Hindlimb muscle (tissue), 1 donor: ENCODE measurements around the gene MARK3. TPM values are rescaled to one million over a fixed set of nuclear protein-coding genes. Genes with fewer than 3 reads are reported as not detected.
"Not testable (repeated sequence)": the region's sequence is repeated elsewhere in the genome, so short reads cannot be mapped to it uniquely, and the experiment has no call there.

ENCODE experiments used
- DNase-seq: peaks from one replicate; pipeline ENCODE4 v3.0.0-alpha.2; 2013
- polyA plus RNA-seq: library from polyadenylated mRNA; unstranded; fragments of 120-200 nt; gene quantifications from one replicate; pipeline ENCODE4 v1.2.1, GENCODE V29; 2013; ENCODE audit not compliant: insufficient read length

The MARK3 gene
- polyA plus RNA-seq, 1 donor: 60.4 TPM

DNA sequence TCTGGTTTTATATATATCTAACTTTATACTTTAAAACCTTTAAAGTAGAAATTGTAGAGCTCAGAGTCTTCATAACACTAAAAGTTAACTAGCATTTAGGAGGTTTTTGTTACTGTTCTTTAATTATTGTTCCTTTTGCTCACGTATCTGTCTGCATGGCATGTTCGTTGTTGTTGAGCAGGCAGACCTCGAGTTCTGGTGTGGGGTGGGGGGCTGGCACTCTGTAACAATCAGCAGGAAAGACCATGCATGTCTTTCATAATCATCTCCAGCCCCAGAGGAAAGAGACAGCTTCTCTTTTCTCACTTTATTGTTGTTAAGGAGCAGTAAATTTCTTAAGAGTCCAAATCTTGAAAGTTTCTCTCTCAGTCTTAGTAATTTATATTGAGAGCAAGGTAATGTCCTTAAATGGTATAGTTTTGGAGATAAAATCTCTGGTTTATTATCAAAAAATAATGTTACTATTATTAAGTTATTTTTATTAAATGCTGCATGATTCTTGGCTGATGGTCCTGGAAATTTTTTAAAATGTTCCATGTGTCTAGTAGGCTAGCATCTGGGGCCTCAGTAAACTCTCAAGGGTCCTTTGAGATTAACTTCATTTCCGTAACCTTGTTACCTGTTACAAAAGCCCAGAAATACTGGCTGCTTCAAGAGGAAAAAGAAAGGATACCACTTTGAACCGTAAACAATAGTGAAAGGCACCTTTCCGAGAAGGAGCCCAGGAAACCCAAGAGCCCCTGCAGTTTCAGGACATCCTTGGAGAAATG, 107.1 kb downstream of the MARK3 start:
- no peak for DNase-seq

DNA sequence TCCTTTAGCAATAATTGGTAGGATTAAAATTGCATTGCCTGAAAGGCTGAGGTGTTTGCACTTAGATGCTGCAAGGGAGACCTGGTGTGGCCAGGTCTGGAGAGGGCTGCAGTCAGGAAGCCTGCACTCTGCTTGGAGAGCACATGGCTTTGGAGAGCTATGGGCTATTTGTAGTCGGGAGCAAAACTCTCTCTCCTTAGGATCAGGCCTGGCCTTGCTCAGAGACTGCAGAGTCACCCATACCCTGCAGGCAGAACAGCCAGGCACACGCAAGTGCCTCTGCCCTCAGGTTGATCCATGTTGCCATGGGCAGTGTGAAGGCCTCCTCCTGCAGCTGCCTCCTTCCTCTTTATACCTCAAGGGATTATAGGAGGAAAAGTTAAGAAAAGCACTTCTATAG, 110.6 kb downstream of the MARK3 start:
- no peak for DNase-seq

DNA sequence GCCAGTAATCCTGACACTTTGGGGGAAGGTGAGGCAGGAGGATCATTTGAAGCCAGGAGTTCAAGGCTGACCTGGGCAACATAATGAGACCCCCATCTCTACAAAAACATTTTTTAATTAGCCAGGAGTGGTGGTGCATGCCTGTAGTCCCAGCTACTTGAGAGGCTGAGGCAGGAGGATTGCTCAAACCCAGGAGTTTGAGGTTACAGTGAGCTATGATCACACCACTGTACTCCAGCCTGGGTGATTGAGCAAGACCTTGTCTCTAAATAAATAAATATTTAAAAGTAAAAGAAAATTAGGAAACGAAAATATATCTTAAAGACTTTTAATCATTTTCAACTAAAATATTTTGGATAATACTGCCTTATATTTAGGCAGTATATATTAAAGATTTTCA, 111.6 kb downstream of the MARK3 start:
- no peak for DNase-seq

DNA sequence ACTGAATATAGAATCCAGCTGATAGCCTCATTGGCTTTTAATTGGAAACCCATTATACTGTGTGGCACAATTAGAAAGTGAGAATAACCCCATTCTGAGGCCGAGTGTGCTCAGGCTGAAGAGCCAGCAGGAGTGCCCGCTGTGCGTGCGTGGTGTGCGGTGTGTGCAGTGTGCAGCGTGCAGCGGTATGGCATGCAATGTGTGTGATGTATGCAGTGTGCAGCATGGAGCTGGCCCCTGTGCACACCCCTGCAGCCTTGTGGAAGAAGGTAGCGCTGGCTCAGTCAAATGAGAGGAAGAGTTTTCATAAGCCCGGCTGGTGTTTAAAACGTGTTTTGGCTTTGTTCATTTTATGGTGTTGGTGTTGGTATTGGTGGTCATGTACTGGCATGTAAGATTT, 114.5 kb downstream of the MARK3 start:
- DNase-seq: no peak

DNA sequence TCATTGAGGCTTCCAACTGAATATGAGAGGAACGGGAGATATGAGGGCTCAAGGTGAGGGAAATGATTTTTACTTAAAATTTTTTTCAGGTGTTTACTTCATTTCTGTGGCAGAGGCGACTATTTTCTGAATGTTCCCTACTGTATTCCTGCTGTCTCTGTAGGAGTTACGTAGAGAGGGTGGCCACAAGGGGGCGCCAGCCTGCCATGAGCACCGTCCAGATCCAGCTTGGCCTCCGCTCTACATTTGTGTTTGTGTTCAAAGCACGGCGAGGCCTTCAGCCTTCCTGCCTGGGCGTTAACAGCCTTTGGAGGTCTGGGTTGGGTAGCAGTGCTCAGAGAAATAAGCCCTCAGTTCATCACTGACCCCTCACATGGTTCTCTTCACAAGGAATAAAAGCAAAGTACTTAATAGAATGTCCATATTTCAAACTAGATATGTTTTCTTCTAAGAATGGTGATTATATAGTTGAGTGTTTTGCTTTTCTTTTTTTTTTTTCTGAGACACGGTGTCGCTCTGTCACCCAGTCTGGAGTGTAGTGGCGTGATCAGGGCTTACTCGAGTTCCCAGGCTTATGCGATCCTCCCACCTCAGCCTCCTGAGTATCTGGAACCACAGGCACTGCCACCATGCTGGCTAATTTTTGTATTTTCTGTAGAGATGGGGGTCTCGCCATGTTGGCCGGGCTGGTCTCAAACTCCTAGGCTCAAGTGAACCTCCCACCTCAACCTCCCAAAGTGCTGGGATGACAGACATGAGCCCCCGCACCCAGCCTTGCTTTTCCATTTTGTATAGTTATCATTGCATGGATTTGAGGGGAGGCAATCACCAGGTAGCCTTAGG, 115.2 kb downstream of the MARK3 start:
- DNase-seq: peak; percentile 79

DNA sequence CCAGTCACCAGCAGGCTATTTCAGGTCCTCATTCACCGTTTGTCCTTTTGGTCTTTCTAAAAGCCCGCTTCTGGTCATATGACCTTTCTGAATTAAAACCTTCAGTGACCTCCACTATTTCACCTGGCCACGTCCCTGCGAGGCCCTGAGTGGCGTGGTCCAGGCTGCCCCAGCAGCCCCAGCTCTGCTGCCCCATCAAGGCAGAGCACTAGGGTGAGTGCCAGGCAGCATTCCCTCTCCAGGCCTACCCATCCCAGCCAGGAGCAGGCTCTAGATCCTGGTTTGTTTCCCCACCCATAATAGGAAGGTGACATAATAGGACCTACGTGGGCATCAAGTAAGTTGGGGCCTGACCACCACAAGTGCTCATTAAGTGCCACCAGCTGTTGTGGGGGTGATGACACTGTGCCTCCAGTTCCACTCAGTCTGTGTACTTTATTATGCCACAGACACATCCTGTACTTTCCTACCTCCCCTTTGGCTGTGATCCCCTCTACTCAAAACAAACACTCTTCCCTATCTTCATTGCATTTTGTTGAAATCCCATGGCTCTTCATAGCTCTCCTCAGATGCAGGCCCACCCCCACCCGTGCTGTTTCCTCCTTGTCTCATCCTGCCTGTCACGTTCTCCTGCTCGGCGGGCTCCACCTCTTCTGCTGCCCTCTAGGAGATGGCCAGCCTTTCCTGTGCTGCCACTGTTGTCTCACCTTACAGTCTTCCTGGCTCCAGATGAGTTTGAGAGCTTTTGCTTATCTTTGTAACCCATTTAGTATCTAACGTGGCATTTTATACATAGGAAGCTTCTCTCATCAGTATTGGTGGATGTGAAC, 116.0 kb downstream of the MARK3 start:
- no peak for DNase-seq

DNA sequence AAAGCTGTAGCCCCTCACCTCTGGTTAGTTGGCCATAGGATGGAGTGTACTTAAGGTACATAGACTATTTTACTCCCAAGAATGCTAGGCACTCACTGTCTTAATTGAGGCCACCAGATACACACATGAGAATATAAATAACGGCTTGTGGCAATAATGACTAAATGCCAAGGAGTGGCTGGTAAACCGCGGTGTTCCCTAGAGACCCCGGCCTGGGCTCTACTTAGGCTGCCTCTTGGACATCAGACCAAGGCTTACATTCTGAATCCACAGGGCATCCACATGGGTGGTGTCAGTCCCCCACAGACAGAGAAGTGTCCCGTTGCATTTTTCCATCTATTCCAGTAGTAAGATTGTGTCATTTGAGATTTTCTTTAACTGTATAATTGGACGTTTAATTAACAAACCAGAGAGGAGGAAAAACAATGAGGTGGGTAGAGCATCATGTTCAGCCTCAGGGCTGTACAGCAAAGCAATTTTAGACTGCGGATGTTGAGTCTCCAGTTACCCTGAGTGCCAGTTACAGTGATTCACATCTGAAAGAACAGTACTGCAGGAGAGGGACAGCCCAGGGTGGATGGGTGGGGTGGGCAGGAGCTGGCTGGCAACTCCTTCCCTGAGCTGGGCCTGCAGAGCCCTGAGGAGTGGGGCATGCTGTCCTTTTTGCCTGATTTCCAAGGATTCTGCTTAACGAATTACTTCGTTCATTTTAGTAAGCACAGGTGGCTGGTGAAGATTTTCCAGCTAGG, 116.9 kb downstream of the MARK3 start:
- no peak for DNase-seq

DNA sequence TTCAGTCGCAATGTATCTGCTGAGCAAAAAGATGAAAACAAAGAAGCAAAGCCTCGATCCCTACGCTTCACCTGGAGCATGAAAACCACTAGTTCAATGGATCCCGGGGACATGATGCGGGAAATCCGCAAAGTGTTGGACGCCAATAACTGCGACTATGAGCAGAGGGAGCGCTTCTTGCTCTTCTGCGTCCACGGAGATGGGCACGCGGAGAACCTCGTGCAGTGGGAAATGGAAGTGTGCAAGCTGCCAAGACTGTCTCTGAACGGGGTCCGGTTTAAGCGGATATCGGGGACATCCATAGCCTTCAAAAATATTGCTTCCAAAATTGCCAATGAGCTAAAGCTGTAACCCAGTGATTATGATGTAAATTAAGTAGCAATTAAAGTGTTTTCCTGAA, 117.7 kb downstream of the MARK3 start:
- no peak for DNase-seq

DNA sequence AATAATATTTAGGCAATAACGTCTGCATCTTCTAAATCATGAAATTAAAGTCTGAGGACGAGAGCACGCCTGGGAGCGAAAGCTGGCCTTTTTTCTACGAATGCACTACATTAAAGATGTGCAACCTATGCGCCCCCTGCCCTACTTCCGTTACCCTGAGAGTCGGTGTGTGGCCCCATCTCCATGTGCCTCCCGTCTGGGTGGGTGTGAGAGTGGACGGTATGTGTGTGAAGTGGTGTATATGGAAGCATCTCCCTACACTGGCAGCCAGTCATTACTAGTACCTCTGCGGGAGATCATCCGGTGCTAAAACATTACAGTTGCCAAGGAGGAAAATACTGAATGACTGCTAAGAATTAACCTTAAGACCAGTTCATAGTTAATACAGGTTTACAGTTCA, 118.1 kb downstream of the MARK3 start:
- DNase-seq: no peak

DNA sequence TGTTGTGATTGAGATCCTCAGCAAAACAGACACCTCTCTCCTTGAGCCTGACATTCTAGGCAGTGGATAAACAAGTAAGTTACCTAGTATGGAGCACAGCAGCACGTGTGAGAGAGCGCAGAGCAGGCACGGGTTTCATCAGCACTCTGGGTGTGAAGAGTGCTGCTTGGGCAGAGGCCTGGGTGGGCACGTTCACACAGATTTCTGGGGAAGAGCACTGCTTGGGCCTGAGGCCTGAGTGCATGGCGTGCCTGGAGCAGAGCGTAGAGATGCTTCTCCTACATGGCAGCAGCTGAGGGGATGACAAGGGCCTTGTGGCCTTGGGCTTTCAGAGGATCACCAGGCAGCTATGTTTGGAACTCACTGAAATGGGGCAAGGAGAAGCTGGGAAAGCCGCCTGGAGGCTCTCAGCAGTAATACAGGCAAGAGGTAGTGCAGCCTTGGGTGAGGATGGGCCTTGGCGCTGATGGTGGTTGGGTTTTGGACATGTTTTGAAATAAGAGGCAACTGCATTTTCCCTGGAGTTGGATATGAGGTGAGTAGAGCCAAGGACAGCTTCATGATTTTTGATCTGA, 119.9 kb downstream of the MARK3 start:
- DNase-seq: no peak

DNA sequence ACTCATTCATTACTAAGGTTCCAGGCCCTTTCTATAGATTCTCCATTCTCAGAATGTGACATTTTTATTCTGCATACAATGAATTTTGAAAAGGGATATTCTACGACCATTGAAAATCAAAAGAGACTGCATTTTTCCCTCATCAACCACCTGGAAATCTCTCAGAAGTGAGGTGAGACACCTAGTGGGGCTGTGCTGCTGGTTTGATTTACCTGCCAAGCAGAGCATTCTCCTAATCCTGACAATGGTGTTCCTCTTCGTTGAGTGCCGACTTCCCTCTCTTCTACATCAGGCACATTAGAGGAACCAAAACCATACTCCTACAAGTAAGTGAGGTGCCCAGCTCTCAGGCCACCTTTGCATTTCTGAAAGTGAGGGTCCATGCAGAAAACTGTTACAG, 122.5 kb downstream of the MARK3 start:
- DNase-seq: no peak

DNA sequence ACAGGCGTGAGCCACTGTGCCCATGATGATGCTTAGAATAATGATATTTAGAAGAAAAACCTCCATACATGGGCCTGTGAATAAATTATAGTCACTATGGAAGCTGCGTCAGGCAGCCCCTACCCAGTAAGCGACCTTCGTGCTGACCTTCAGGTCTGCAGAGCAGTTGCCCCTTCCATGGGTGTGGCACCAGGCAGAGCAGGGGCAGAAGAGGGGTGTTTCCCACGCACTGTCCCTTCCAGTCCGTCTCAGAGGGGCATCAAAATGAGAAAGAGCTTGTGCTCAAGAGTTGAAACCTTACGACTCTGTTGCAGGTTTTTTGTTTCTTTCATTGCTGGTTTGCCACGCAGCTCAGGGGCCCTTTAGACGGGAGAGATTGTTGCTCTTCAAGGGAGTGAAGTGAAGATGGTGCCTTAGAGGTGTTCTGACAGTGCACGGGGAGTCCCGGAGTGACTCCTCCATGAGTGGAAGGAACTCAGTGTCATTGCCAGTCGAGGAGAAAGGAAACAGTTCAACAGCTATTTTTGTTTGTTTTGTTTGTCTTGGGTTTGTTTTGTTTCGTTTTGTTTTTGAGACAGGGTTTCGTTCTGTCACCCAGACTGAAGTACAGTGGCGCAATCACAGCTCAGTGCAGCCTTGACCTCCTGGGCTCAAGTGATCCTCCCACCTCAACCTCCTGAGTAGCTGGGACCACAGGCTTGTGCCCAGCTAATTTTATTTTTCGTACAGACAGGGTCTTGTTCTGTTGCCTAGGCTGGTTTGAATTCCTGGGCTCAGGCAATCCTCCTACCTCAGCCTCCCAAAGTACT, 123.5 kb downstream of the MARK3 start:
- no peak for DNase-seq

DNA sequence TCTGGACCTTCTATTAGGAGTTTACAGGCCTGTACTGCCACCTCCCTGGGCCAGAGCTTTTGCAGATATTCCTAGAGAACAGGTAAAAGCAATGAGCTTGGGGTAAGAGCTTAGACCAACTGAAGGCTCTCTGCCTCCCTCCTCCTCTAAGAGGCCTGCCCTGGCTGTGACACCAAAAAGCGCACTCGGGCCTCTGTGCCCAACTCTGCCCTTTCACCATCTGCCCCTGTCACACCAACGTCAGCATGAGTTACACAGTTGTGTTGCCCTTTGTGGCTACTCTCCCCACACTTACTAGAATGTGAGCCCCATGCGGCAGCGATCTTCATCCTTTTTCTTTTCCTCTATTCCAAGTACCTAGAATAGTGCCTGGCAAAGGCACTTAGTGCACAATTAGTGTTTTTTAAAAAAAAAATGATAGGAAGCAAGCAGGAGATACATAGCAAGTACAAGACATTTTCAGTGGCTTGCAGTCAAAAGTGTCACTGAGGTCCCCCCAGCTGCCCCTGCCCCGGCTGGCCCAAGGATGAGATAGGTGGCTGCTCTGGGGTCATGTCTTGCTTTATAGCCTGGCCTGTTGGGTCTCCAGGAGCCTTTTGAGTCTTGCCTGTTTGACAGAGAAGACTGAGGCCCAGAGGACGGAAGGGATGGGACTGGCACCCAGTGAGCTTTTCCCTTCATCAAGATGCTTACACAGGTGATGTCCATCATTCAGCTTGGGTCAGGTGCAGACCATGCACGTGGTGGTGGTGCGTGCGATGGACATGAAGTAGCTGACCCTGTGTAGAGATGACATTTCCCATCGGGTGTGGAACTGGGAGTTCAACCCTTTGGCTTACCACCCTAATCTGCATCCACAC, 124.9 kb downstream of the MARK3 start:
- no peak for DNase-seq

DNA sequence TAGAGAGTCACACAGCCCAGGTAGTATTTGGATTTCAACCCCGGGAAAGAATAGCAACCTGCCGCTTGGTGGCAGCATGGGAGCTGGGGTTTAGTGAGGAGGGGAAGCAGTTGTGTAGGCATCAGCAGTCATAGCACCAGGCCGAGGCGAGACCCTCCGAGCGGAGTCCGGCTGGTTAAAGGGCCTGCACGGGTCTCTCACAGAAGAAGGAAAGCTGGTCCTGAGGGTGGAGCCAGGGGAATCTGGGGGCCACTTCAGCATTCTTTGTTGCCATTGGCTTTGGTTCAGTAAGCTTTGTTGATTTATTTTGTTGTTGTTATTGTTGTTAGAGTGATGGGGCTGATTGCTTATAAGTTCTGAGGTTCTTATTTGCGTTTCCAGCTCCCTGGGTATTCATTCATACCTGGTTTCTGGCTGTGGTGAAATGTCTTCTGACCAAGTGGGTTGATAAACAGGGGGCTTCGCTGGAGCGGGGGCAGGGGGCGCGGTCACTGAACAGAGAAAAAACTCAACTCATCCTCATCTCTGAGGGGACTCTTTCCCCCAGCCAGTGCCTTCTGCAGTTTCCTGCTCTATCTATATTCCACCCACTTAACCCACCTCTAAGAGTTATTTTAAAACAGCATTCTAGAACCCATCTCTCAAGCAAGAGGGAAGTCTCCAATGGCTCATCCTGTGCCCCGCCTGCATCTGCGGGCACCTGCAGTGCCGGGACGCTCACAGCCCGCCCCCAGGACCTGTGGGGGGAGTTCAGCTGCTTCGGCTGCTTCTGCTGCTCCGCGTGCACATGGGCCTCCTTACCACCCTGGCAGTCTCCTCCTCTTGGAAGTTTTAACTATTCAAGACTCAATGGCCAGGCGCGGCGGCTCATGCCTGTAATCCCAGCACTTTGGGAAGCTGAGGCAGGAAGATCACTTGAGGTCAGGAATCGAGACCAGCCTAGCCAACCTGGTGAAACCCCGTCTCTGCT, 125.8 kb downstream of the MARK3 start:
- DNase-seq: no peak

DNA sequence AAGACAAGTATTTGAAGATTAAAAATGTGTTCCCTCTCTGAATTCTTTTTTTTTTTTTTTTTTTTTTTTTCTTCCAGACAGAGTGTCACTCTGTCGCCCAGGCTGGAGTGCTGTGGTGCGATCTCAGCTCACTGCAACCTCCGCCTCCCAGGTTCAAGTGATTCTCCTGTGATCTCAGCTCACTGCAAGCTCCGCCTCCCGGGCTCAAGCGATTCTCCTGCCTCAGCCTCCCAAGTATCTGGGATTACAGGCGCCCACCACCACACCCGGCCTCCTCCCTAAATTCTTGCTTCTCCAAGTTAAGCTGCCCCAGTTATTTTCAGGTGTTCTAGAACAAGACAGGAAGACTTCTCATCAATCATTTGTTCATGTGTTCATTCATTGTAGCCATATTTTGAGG, 127.0 kb downstream of the MARK3 start:
- DNase-seq: not testable (repeated sequence)

DNA sequence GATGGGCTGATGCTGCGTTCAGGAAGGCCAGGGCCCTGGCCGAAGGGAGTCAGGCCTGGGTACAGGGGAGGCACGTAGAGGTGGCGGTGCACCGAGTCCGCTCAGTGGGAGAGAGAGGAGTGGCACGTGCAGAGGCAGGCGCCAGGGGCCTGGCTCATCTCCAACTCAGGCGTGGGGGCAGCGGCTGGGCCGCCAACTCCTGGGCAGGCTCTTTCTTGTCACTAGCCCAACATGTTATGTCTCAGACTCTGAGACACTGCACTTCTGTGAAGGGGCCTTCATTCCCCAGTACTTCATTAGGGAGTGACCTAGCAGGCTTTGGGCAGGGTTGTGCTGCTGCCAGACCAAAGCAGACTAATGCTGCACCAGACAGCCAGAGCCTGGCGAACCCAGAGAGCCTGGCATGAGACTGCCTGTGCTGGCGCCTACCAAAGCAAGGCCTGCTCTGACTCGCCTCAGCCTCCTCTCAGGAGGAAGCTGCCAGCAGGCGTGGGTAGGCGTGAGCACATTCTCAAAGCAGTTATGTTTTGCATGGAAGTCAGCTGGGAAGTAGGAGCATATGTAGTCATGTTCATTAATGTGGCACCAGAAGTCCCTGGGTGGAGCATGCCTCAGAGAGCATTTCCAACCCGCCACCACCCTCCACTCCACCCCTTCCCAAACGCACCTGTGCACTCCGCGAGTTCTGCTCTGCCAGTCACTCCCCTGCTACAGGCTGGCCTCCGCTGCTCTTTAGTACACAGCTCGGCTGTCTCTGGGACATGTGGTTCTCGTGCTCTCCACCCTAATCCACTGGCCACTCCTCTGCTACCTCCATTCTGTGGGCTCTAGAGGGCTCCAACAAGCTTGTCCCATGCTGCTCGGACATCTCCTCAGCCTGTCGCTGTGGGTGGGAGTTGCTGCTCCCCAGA, 127.7 kb downstream of the MARK3 start:
- DNase-seq: no peak

DNA sequence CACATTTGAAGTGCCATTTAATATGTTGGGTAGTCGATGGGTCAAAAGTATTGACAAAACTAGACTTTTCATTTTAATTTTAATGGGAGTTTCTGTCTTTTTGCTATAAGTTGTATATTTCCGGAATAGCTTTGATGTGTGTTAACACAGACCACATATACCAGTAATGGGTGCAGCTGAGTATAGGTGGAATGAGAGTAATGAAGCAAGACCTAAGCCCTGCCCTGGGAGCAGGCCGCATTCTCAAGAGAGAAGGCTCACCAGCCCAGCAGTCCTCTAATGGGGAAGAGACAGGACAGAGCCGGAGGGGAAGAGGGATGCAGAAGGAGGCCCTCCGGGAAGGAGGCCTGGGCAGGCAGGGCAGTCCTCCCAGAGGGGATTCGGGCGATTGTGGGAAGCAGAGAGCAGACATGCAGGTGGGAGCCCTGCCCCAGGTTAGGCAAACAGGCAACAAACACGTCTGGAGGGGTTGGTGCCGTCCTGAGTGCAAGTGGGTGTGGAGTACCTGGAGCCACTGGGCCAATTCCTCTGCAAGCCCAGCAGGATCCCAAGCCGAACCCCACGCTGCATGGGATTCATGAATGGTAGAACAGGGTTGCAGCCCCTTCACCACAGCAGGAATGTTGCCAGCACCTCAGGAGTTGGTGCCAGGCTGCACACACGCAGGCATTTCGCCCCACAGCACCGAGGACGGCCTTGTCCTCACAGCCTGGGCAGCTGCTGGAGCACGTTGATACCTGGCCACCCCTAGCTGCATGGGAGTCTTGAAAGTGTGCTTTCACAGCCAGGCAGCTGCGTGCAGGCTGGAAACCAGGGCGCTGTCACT, 129.6 kb downstream of the MARK3 start:
- DNase-seq: no peak
